ENCODE data around the gene PDE7B.

GRCh38 chr6:136111831-136112230 is 260.3 kb downstream of the PDE7B start:
- no peak for TF ChIP-seq ZNF24 (IDR thresholded peaks at IDR 0.05)
- no peak for TF ChIP-seq HES4 (CRISPR knock-in tag; IDR thresholded peaks at IDR 0.05; ENCODE audit: borderline replicate concordance)
- no peak for TF ChIP-seq CHD2 (IDR thresholded peaks at IDR 0.05; ENCODE audit: low read depth, low read length)
- TF ChIP-seq NCOA2 (CRISPR knock-in tag; IDR thresholded peaks at IDR 0.05) = no peak
- no peak for TF ChIP-seq ZFP82 (CRISPR knock-in tag; IDR thresholded peaks at IDR 0.05; ENCODE audit: borderline replicate concordance)
- no peak for TF ChIP-seq POLR2A (IDR thresholded peaks at IDR 0.05; ENCODE audit: insufficient read depth in 1 of 2, low read depth in 2 of 2, low read length in 2 of 2)
- no peak for TF ChIP-seq RFX3 (CRISPR knock-in tag; IDR thresholded peaks at IDR 0.05)
- no peak for TF ChIP-seq ZNF563 (CRISPR knock-in tag; IDR thresholded peaks at IDR 0.05)
- TF ChIP-seq PLSCR1 (CRISPR knock-in tag; IDR thresholded peaks at IDR 0.05; ENCODE audit: borderline replicate concordance) = no peak
- TF ChIP-seq MAX (IDR thresholded peaks at IDR 0.05) = no peak
- TF ChIP-seq CTCF (CRISPR knock-in tag; IDR thresholded peaks at IDR 0.05) = no peak
